CD4-positive, CD25-positive, alpha-beta regulatory T cell (primary cell): Measurements from ENCODE around the gene PKP2. TPM values are rescaled to one million over a fixed set of nuclear protein-coding genes. Genes with fewer than 3 reads are reported as not detected.

Source experiments
- ATAC-seq, 2 donors: fragments of 150-1000 bp; cut with Tn5 transposase; one replicate each; pipeline ENCODE4 v1.10.0; 2021; ENCODE audit warnings: low read depth in 2 of 2, moderate number of reproducible peaks in 2 of 2, moderate library complexity in 1 of 2
- DNase-seq, 3 donors: peaks; one replicate each; pipeline versions ENCODE4 v3.0.0 to v3.0.0-alpha.2; 2012 to 2022; ENCODE audit warnings: mixed read lengths in 1 of 3
- H3K27ac ChIP-seq: one replicate; pipeline ENCODE4 v1.7.0; 2013; ENCODE audit warnings: mild to moderate bottlenecking, low read length; ENCODE audit not compliant: insufficient read depth, poor library complexity, severe bottlenecking
- H3K27me3 ChIP-seq: one replicate; pipeline ENCODE4 v1.7.0; 2013; ENCODE audit warnings: low read length; ENCODE audit not compliant: control insufficient read depth, insufficient read depth
- H3K36me3 ChIP-seq: one replicate; pipeline ENCODE4 v1.7.0; 2013; ENCODE audit warnings: mild to moderate bottlenecking, low read length, moderate library complexity; ENCODE audit not compliant: control insufficient read depth, insufficient read depth
- H3K4me1 ChIP-seq: 2 replicates; pipeline ENCODE4 v1.7.0; 2013; ENCODE audit warnings: mild to moderate bottlenecking, low read length; ENCODE audit not compliant: insufficient read depth, control insufficient read depth, poor library complexity, severe bottlenecking
- H3K4me3 ChIP-seq: one replicate; pipeline ENCODE4 v1.7.0; 2013; ENCODE audit warnings: low read depth, mild to moderate bottlenecking, low read length, moderate library complexity
- H3K9me3 ChIP-seq, 2 experiments: 1 replicate in 1 of 2; 2 replicates in 1 of 2; pipeline ENCODE4 v1.7.0; 2013; ENCODE audit warnings: low read length in 2 of 2, mild to moderate bottlenecking in 1 of 2, moderate library complexity in 1 of 2; ENCODE audit not compliant: control insufficient read depth in 2 of 2
- H3K27ac Mint-ChIP-seq, 3 donors: one replicate each; pipeline ENCODE4 v1.8.0; 2020 to 2022; ENCODE audit warnings: mild to moderate bottlenecking in 3 of 3, mixed read lengths in 3 of 3, moderate library complexity in 2 of 3
- H3K27me3 Mint-ChIP-seq: one replicate; pipeline ENCODE4 v1.8.0; 2022; ENCODE audit warnings: mild to moderate bottlenecking, mixed read lengths
- H3K36me3 Mint-ChIP-seq: one replicate; pipeline ENCODE4 v1.8.0; 2020; ENCODE audit warnings: mixed read lengths
- H3K4me1 Mint-ChIP-seq, 4 donors: one replicate each; pipeline ENCODE4 v1.8.0; 2020 to 2022; ENCODE audit warnings: mixed read lengths in 4 of 4, mild to moderate bottlenecking in 1 of 4
- H3K4me3 Mint-ChIP-seq, 4 donors: one replicate each; pipeline ENCODE4 v1.8.0; 2020 to 2022; ENCODE audit warnings: mild to moderate bottlenecking in 4 of 4, mixed read lengths in 4 of 4, moderate library complexity in 3 of 4
- H3K9me3 Mint-ChIP-seq, 7 donors: one replicate each; pipeline ENCODE4 v1.8.0; 2020 to 2022; ENCODE audit warnings: mixed read lengths in 7 of 7, mild to moderate bottlenecking in 3 of 7, moderate library complexity in 2 of 7
- polyA plus RNA-seq, 4 donors: library from polyadenylated mRNA; unstranded; fragments of 300-500 nt; fragmentation: Illumina TruSeq; gene quantifications; one replicate each; pipeline ENCODE4 v1.2.3, GENCODE V29; 2021
- total RNA-seq: library from RNA; stranded (reverse); gene quantifications from one replicate; pipeline ENCODE4 v1.2.3, GENCODE V29; 2022

Gene PKP2
- total and polyA plus RNA-seq, 5 donors from 2014 or later, result 0.05 to 0.69 TPM; not detected in 3

DNA sequence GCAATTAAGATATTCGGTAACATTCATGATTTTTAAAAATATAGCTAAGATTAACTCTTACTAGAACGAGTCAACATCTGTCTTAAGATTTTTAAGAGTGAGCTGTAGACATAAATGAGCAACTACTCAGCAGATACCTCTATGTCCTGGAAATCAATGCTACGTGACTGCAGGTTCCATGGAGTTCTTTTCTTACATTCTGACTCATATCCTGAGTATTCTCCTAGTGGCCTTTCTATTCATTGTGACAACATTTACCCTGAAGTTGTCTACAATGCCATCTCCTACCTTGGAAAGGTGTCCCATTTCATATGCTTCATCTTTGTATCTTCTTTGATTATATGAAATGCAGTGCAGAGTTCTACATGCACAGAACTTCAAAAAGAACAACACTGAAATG, 59.9 kb downstream of the PKP2 start:
- ATAC-seq (no peak), DNase-seq (no peak)
- no peaks in the 10 kb centered on the region for H3K4me1 ChIP-seq
- H3K36me3 ChIP-seq, result no peaks in the 10 kb centered on the region
- no peaks in the 10 kb centered on the region for H3K27me3 ChIP-seq
- Mint-ChIP-seq H3K36me3 (no peaks in the 10 kb centered on the region), H3K4me3 (no peak overlapping the region), H3K27ac (no peak overlapping the region), H3K4me1 (no peaks in the 10 kb centered on the region), H3K9me3 (peaks cover 0 to 3% (median 0%) of the 10 kb centered on the region in 7 donors), H3K27me3 (peaks cover 2% of the 10 kb centered on the region)
- no peak overlapping the region for H3K27ac ChIP-seq
- H3K9me3 ChIP-seq, result no peaks in the 10 kb centered on the region
- H3K4me3 ChIP-seq, result no peak overlapping the region

DNA sequence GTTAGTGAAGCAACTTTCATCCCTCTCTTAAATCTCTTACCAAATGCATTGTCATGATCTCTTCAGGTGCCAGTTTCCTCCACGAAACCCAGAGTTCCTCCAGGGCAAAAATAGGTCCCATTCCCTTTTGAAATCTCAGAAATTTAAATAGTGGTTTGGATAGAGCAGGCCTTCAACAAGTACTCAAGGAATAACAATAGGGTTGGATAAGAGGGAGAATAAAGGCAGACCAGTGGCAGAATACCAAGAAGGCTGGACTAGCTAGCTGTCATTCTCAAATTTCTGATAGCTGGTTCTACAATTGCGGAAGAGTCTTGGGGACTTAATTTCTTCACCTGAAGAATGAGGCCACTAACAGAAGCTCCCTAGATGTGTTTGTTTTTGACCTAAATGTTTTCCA, 62.5 kb downstream of the PKP2 start:
- H3K27ac Mint-ChIP-seq, result no peak overlapping the region
- DNase-seq, result no peak
- peaks cover 0 to 3% (median 0%) of the 10 kb centered on the region in 7 donors for H3K9me3 Mint-ChIP-seq
- no peak overlapping the region for H3K4me3 Mint-ChIP-seq
- no peaks in the 10 kb centered on the region for H3K4me1 Mint-ChIP-seq
- no peaks in the 10 kb centered on the region for H3K4me1 ChIP-seq
- no peaks in the 10 kb centered on the region for H3K9me3 ChIP-seq
- H3K27me3 Mint-ChIP-seq, result peaks cover 5% of the 10 kb centered on the region
- ATAC-seq, result no peak
- H3K4me3 ChIP-seq, result no peak overlapping the region
- no peaks in the 10 kb centered on the region for H3K27me3 ChIP-seq
- H3K27ac ChIP-seq, result no peak overlapping the region
- H3K36me3 ChIP-seq, result no peaks in the 10 kb centered on the region
- no peaks in the 10 kb centered on the region for H3K36me3 Mint-ChIP-seq

DNA sequence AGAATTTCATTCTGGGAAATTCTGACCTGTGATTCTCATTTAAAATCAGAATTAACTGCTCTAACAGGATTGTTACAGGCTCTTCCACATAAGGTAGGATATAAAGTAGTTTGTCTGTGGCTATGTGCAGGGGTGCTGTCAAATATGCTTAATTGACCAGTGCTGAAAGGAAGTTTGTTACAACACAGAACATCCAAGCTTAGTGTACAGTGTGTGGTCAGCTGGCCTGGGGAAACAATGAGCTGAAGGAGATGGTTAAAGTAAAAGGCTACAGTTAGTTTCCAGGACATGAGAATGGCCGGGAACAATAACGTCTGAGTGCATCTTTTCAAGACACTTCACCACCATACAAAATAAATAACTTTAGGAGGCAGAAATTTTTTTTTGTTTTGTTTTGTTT, 68.0 kb downstream of the PKP2 start:
- Histone ChIP-seq H3K36me3 (no peaks in the 10 kb centered on the region), H3K4me3 (no peak overlapping the region), H3K4me1 (no peaks in the 10 kb centered on the region), H3K27me3 (no peaks in the 10 kb centered on the region), H3K27ac (no peak overlapping the region), H3K9me3 (no peaks in the 10 kb centered on the region)
- Mint-ChIP-seq H3K27ac (no peak overlapping the region), H3K4me3 (no peak overlapping the region), H3K9me3 (no peaks in the 10 kb centered on the region), H3K36me3 (no peaks in the 10 kb centered on the region), H3K4me1 (no peaks in the 10 kb centered on the region), H3K27me3 (peaks cover 5% of the 10 kb centered on the region)
- ATAC-seq (no peak), DNase-seq (no peak)

DNA sequence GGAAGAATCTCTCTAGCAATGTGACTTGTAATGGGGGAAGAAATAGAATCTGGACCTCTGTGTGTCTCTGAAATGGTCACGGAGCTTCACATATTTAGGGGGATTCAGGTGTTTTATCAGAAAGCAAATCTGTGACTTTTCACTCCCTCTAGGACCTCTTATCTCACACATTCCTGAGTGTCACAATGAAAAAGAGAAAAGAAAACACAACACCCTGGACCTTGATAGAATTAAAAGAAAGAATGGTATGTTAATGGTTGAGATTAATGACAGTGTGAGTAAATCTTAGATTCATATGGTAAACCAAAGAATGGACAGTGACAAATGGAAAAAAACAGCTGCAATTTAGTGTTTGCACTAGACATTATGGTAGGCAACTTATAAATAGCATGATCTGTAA, 68.5 kb downstream of the PKP2 start:
- H3K27me3 Mint-ChIP-seq, result peaks cover 5% of the 10 kb centered on the region
- H3K9me3 ChIP-seq, result no peaks in the 10 kb centered on the region
- no peak overlapping the region for H3K4me3 ChIP-seq
- no peaks in the 10 kb centered on the region for H3K4me1 Mint-ChIP-seq
- no peaks in the 10 kb centered on the region for H3K36me3 Mint-ChIP-seq
- ATAC-seq (no peak), DNase-seq (no peak)
- no peaks in the 10 kb centered on the region for H3K36me3 ChIP-seq
- H3K4me3 Mint-ChIP-seq, result no peak overlapping the region
- H3K9me3 Mint-ChIP-seq, result no peaks in the 10 kb centered on the region
- H3K27ac Mint-ChIP-seq, result no peak overlapping the region
- H3K27ac ChIP-seq, result no peak overlapping the region
- no peaks in the 10 kb centered on the region for H3K4me1 ChIP-seq
- no peaks in the 10 kb centered on the region for H3K27me3 ChIP-seq

DNA sequence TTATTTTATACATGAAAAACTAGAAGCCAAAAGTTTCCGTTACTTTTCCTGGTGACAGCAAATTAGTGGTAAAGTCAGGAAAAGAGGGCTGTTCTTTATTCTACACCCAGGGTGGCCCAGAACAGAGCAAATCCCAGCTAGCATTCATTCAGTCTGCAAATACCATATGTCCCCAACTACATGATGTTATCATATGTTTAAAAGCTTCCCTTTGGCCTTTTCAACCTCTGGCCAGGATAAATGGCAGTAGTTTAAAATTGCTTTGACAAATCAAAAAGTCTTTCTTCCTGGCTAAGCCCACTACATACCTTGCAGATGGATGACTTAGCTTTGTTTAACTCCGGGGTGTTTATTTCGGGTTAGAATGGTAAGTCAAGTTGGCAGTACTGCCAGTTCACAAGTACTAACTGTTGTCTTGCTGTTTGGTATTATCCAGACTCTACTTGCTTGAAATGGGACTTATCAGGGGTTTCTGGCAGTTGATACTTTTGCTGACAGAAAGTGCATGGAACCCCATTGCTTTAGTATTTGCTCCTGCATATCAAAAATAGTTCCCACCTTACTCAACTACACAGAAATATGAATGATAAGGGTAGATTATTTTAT, 69.7 kb downstream of the PKP2 start:
- H3K9me3 ChIP-seq, result no peaks in the 10 kb centered on the region
- DNase-seq, result no peak
- Mint-ChIP-seq H3K4me1 (no peaks in the 10 kb centered on the region), H3K9me3 (peaks cover 0 to 2% (median 0%) of the 10 kb centered on the region in 7 donors), H3K27me3 (peaks cover 5% of the 10 kb centered on the region), H3K4me3 (no peak overlapping the region), H3K27ac (no peak overlapping the region), H3K36me3 (no peaks in the 10 kb centered on the region)
- H3K4me1 ChIP-seq, result no peaks in the 10 kb centered on the region
- no peaks in the 10 kb centered on the region for H3K36me3 ChIP-seq
- no peak overlapping the region for H3K4me3 ChIP-seq
- no peak overlapping the region for H3K27ac ChIP-seq
- H3K27me3 ChIP-seq, result no peaks in the 10 kb centered on the region
- ATAC-seq, result no peak

DNA sequence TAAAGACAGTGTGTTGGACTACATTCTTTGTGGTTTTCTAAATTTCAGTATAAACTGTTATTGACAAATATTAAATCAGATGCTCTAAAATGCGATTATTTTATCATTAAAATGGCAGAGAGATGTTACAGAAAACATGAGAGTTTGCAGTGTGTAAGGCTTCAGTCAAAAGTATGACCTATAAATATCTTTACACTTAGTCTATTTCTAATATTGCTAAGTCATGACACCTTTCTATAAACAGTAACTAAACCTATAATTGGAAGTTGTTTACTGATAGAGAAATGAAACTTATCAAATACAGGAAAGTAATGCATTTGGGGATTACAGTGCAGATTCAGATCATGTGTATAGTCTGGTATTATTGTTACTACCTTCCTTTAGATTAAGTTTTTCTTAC, 72.0 kb downstream of the PKP2 start:
- H3K27ac Mint-ChIP-seq, result no peak overlapping the region
- H3K27me3 ChIP-seq, result no peaks in the 10 kb centered on the region
- no peaks in the 10 kb centered on the region for H3K27me3 Mint-ChIP-seq
- no peak for ATAC-seq
- no peaks in the 10 kb centered on the region for H3K36me3 ChIP-seq
- no peaks in the 10 kb centered on the region for H3K36me3 Mint-ChIP-seq
- H3K4me3 Mint-ChIP-seq, result no peak overlapping the region
- H3K27ac ChIP-seq, result no peak overlapping the region
- H3K9me3 Mint-ChIP-seq, result peaks cover 0 to 2% (median 0%) of the 10 kb centered on the region in 7 donors
- H3K4me3 ChIP-seq, result no peak overlapping the region
- no peak for DNase-seq
- H3K4me1 Mint-ChIP-seq, result no peaks in the 10 kb centered on the region
- no peaks in the 10 kb centered on the region for H3K4me1 ChIP-seq
- H3K9me3 ChIP-seq, result no peaks in the 10 kb centered on the region

DNA sequence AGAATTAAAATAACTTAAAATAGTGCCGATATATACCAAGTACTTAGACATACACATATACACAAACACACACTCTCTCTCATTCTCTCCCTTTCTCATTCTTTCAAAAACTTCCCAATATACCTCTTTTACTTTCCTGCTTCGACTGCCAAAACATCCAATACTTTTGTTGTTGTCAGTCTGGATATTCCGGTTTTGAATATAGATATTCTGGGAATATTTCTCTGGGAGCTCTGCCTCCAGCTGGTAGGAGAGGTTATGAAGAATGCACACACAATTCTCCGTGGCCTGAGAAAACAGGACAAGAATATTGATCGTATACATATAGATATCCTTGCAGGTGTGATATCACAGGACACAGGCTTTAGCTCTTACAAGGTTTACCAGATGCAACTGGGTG, 74.2 kb downstream of the PKP2 start:
- Histone ChIP-seq H3K4me1 (no peaks in the 10 kb centered on the region), H3K9me3 (no peaks in the 10 kb centered on the region), H3K27me3 (no peaks in the 10 kb centered on the region), H3K27ac (no peak overlapping the region), H3K4me3 (no peak overlapping the region), H3K36me3 (no peaks in the 10 kb centered on the region)
- Mint-ChIP-seq H3K27ac (no peak overlapping the region), H3K9me3 (peaks cover 0 to 2% (median 0%) of the 10 kb centered on the region in 7 donors), H3K36me3 (no peaks in the 10 kb centered on the region), H3K27me3 (no peaks in the 10 kb centered on the region), H3K4me3 (no peak overlapping the region), H3K4me1 (no peaks in the 10 kb centered on the region)
- DNase-seq, result no peak
- ATAC-seq, result no peak

DNA sequence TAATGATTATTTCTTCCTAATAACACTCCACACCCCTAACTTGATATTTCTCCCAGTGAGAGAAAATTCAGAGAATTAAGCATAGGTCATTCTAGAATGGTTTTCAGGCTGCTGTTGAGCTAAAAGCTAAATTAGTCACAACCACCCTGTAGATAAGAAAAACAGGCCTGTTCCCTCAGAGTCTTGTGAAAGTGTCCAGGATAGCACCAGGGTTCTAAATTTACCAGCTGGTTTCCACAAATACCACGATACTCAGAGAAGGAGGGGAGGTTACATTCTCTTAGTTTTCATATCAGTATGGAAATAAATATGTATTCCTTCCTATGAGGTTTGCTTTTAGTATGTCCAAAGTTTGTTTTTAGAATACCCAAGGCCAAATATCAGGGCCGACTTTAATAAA, 74.9 kb downstream of the PKP2 start:
- Histone ChIP-seq H3K27me3 (no peaks in the 10 kb centered on the region), H3K9me3 (no peaks in the 10 kb centered on the region), H3K36me3 (no peaks in the 10 kb centered on the region), H3K4me3 (no peak overlapping the region), H3K4me1 (no peaks in the 10 kb centered on the region), H3K27ac (no peak overlapping the region)
- peaks cover 0 to 2% (median 0%) of the 10 kb centered on the region in 7 donors for H3K9me3 Mint-ChIP-seq
- no peak overlapping the region for H3K27ac Mint-ChIP-seq
- no peak overlapping the region for H3K4me3 Mint-ChIP-seq
- no peaks in the 10 kb centered on the region for H3K36me3 Mint-ChIP-seq
- DNase-seq, result no peak
- no peaks in the 10 kb centered on the region for H3K27me3 Mint-ChIP-seq
- no peak for ATAC-seq
- no peaks in the 10 kb centered on the region for H3K4me1 Mint-ChIP-seq
